HG03442 (cell line): ENCODE results near the gene DENND1B.
"Not testable (repeated sequence)": the region's sequence is repeated elsewhere in the genome, so short reads cannot be mapped to it uniquely, and the experiment has no call there.

ENCODE experiments used
- ATAC-seq: cut with Tn5 transposase; IDR thresholded peaks from one replicate; pipeline ENCODE4 v1.9.1; 2021; ENCODE audit warnings: mild to moderate bottlenecking, moderate library complexity; ENCODE audit not compliant: unreplicated experiment

Gene DENND1B

GRCh38 chr1:197752652-197753164 lies 22.6 kb downstream of the DENND1B start:
- not testable (repeated sequence) for ATAC-seq

GRCh38 chr1:197750366-197750765 lies 24.9 kb downstream of the DENND1B start:
- ATAC-seq: no peak

- no peak for ATAC-seq
These were observed 29.4 kb downstream of the DENND1B start for GRCh38 chr1:197745911-197746310.

GRCh38 chr1:197744979-197745378 lies 30.3 kb downstream of the DENND1B start:
- ATAC-seq: no peak

GRCh38 chr1:197743578-197743977 lies 31.7 kb downstream of the DENND1B start:
- ATAC-seq: no peak

GRCh38 chr1:197740992-197741391 lies 34.3 kb downstream of the DENND1B start:
- ATAC-seq: no peak

GRCh38 chr1:197738927-197739326 lies 36.4 kb downstream of the DENND1B start:
- no peak for ATAC-seq

GRCh38 chr1:197737916-197738315 lies 37.4 kb downstream of the DENND1B start:
- ATAC-seq: no peak

GRCh38 chr1:197736685-197737084 lies 38.6 kb downstream of the DENND1B start:
- ATAC-seq: no peak

GRCh38 chr1:197735461-197735860 lies 39.8 kb downstream of the DENND1B start:
- ATAC-seq: no peak

GRCh38 chr1:197733324-197733723 lies 42.0 kb downstream of the DENND1B start:
- ATAC-seq: no peak

GRCh38 chr1:197732187-197732586 lies 43.1 kb downstream of the DENND1B start:
- ATAC-seq: no peak

- no peak for ATAC-seq
These were observed 43.8 kb downstream of the DENND1B start for GRCh38 chr1:197731449-197731848.

- no peak for ATAC-seq
These were observed 49.3 kb downstream of the DENND1B start for GRCh38 chr1:197725976-197726375.

GRCh38 chr1:197725044-197725443 lies 50.2 kb downstream of the DENND1B start:
- no peak for ATAC-seq

GRCh38 chr1:197715806-197716205 lies 59.5 kb downstream of the DENND1B start:
- ATAC-seq: no peak

- ATAC-seq: no peak
These were observed 68.7 kb downstream of the DENND1B start for GRCh38 chr1:197706601-197707000.

- no peak for ATAC-seq
These were observed 69.3 kb downstream of the DENND1B start for GRCh38 chr1:197705941-197706340.

GRCh38 chr1:197700688-197701087 lies 74.6 kb downstream of the DENND1B start:
- ATAC-seq: not testable (repeated sequence)

- no peak for ATAC-seq
These were observed 78.9 kb downstream of the DENND1B start for GRCh38 chr1:197696372-197696771.

- no peak for ATAC-seq
These were observed 79.3 kb downstream of the DENND1B start for GRCh38 chr1:197695961-197696360.

GRCh38 chr1:197692965-197693364 lies 82.3 kb downstream of the DENND1B start:
- no peak for ATAC-seq

GRCh38 chr1:197691816-197692215 lies 83.5 kb downstream of the DENND1B start:
- ATAC-seq: no peak
